Sigmoid colon (tissue), 7 donors: ENCODE measurements around the gene ATP6V1C2. TPM values are rescaled to one million over a fixed set of nuclear protein-coding genes. Genes with fewer than 3 reads are reported as not detected.

Source experiments
- DNase-seq: peaks from one replicate; pipeline ENCODE4 v3.0.0-alpha.2; 2019
- H3K27ac ChIP-seq, 4 donors: fragments of 200-600 bp; sonication (generic); one replicate each; pipeline ENCODE4 v1.5.1; 2016 to 2019; ENCODE audit warnings: mild to moderate bottlenecking in 1 of 4
- H3K27me3 ChIP-seq, 3 donors: fragments of 200-600 bp; sonication (generic); one replicate each; pipeline ENCODE4 v1.5.1; 2019; ENCODE audit warnings: mild to moderate bottlenecking in 1 of 3
- H3K36me3 ChIP-seq, 4 donors: fragments of 200-600 bp; sonication (generic); one replicate each; pipeline ENCODE4 v1.5.1; 2016 to 2019
- H3K4me1 ChIP-seq, 4 donors: fragments of 200-600 bp; sonication (generic); one replicate each; pipeline ENCODE4 v1.5.1; 2017 to 2019
- H3K4me3 ChIP-seq, 4 donors: fragments of 200-600 bp; sonication (generic); one replicate each; pipeline ENCODE4 v1.5.1; 2017 to 2019; ENCODE audit warnings: mild to moderate bottlenecking in 2 of 4, moderate library complexity in 1 of 4
- H3K9me3 ChIP-seq, 4 donors: fragments of 200-600 bp in 3 of 4; sonication (generic) in 3 of 4; one replicate each; pipeline versions ENCODE4 v1.5.1 to v1.6.1; 2013 to 2019
- EP300 ChIP-seq, 4 donors: sonication (generic); formaldehyde crosslinking; IDR thresholded peaks; one replicate each; pipeline ENCODE4 v1.6.1; 2017; ENCODE audit warnings: antibody characterized with exemption in 4 of 4
- POLR2A ChIP-seq, 2 donors: fragments of 450-650 bp; IDR thresholded peaks; one replicate each; pipeline ENCODE4 v1.6.1; 2016; ENCODE audit warnings: antibody characterized with exemption in 2 of 2, mild to moderate bottlenecking in 2 of 2, moderate library complexity in 2 of 2
- POLR2AphosphoS5 ChIP-seq, 4 donors: sonication (generic); formaldehyde crosslinking; IDR thresholded peaks; one replicate each; pipeline ENCODE4 v1.6.1; 2017; ENCODE audit warnings: antibody characterized with exemption in 4 of 4
- WGBS, 2 donors: extraction: QIAGEN DNeasy Blood & Tissue Kit; methylation state at CpG; one replicate each; pipeline ENCODE4 v1.1.7; 2013; 5-methylcytosine and 5-hydroxymethylcytosine counted together
- intact Hi-C: fragments of 100-400 bp; cut with DNase I; formaldehyde crosslinking; loops from one replicate; pipeline ENCODE4 v1.15.1; 2023
- polyA plus RNA-seq, 3 donors: library from polyadenylated mRNA; stranded (reverse); fragments of 200-250 nt; gene quantifications; one replicate each; pipeline ENCODE4 v1.2.3, GENCODE V29; 2013
- total RNA-seq, 4 donors: library from RNA; depleted of rRNA; stranded (reverse); fragments of >200 nt; gene quantifications; one replicate each; pipeline ENCODE4 v1.1.0, GENCODE V29; 2016
- TF ChIP-seq, protein P1 (sequence below), 4 experiments: fragments of 450-650 bp in 3 of 4; fragments of 200-600 bp in 1 of 4; IDR thresholded peaks; one replicate each; pipeline ENCODE4 v1.5.1; 2016 to 2019; ENCODE audit warnings: antibody characterized with exemption in 4 of 4, mild to moderate bottlenecking in 3 of 4, moderate library complexity in 2 of 4
- donor health status: healthy with polysubstance abuse.
- donor health status: Bipolar disorder and iron deficiency.
- donor health status: healthy.

Gene ATP6V1C2
- total and polyA plus RNA-seq, 7 donors, result under 0.01 to 0.93 (median 0.39) TPM; not detected in 3

DNA sequence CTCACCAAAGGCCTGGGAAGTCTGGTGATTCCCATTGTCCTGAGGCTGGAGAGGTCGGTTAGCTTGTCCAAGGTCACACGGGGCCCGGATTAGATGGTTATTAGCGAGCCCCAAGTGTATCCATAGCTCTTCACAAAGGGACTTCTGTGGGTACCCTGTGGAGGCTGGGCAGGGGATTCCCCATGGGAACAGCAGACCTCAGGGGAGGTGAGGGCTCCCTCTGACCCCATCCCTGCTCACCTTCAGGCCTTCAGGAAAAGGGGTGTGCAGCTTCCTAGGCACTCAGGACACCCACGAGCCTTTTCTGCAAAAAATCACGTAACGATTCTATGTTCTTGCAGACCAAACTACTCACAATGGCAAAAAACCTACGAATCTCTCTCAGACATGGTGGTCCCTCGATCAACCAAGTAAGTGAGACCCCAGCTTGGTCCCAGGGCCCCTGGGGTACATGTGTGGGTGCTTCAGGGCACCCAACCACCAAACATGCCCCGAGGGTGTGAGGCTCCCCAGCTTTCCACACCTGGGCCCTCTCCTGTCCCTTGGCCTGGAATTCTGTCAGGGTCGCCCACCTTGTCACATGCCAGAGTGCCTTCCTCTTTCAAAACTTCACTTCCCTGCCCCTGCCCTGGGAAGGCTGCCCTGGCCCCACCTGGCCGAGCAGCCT lies 50.9 kb downstream of the ATP6V1C2 start:
- no peak for TF ChIP-seq POLR2A (IDR thresholded peaks at IDR 0.05)
- TF ChIP-seq EP300 (IDR thresholded peaks at IDR 0.05), result no peak
- intact Hi-C loops, result no loop called here

DNA sequence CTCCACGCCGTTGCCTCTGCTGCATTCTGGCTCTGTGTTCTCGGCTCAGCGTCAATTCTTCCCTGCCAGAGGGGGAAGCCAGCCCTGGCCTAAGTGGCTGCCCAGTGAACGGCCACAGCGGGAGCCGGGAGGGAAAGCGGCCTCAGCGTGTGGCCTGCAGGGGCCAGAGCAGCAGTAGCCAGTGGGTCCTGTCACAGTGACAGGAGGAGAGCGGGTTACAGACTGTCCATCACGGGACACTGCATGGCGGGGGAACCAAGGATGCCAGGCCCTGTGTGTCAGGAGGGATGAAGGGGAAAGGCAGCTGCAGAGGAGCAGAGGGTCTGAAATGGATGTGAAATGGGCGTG lies 51.4 kb downstream of the ATP6V1C2 start:
- H3K4me3 ChIP-seq, result no peak overlapping the region
- no peaks in the 10 kb centered on the region for H3K4me1 ChIP-seq
- H3K9me3 ChIP-seq, result no peaks in the 10 kb centered on the region
- TF ChIP-seq, protein P1, sequence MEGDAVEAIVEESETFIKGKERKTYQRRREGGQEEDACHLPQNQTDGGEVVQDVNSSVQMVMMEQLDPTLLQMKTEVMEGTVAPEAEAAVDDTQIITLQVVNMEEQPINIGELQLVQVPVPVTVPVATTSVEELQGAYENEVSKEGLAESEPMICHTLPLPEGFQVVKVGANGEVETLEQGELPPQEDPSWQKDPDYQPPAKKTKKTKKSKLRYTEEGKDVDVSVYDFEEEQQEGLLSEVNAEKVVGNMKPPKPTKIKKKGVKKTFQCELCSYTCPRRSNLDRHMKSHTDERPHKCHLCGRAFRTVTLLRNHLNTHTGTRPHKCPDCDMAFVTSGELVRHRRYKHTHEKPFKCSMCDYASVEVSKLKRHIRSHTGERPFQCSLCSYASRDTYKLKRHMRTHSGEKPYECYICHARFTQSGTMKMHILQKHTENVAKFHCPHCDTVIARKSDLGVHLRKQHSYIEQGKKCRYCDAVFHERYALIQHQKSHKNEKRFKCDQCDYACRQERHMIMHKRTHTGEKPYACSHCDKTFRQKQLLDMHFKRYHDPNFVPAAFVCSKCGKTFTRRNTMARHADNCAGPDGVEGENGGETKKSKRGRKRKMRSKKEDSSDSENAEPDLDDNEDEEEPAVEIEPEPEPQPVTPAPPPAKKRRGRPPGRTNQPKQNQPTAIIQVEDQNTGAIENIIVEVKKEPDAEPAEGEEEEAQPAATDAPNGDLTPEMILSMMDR (IDR thresholded peaks at IDR 0.05), result no peak
- TF ChIP-seq POLR2AphosphoS5 (IDR thresholded peaks at IDR 0.05) (no peak), POLR2A (IDR thresholded peaks at IDR 0.05) (no peak), EP300 (IDR thresholded peaks at IDR 0.05) (no peak)
- H3K27ac ChIP-seq, result no peak overlapping the region
- intact Hi-C loops, result no loop called here
- 84 to 91% methylated on average over 13 of the region's 13 CpGs for WGBS, 2 donors
- H3K27me3 ChIP-seq, result no peaks in the 10 kb centered on the region
- H3K36me3 ChIP-seq, result peaks cover 0 to 5% (median 3%) of the 10 kb centered on the region in 4 donors
- peak; percentile 37 for DNase-seq

More for the DNA sequence above, 50.9 kb downstream of the ATP6V1C2 start:
- no peaks in the 10 kb centered on the region for H3K4me1 ChIP-seq
- no peaks in the 10 kb centered on the region for H3K27me3 ChIP-seq
- DNase-seq, result peak; percentile 38
- 92 to 93% methylated on average over 12 of the region's 12 CpGs for WGBS, 2 donors
- H3K4me3 ChIP-seq, result no peak overlapping the region
- no peak overlapping the region for H3K27ac ChIP-seq
- H3K9me3 ChIP-seq, result no peaks in the 10 kb centered on the region
- no peaks in the 10 kb centered on the region for H3K36me3 ChIP-seq

DNA sequence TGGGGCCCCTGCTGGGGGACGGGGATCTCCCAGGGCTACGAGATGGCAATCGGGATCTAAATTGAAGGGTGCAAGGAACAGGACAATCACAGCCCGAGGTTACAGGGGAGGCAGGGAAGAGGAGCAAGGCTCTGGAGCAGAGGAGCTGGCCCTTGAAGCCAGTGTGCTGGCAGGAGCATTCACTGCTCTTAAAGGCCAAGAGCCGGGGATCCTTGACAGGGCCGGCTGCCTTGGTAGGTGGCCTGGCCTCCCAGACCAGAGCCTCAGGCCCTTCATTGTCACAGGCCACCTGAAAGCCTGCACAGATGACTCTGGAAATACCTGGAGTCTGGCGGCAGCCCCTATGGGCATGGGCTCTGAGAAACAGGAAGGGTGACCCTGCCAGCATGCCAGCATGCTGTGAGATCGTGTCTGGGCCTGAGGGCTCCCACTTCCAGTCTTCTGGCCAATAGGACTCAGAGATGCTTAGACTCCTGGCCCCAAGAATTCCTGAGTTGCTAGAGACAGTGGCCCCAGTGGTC lies 52.5 kb downstream of the ATP6V1C2 start:
- Histone ChIP-seq H3K27ac (no peak overlapping the region), H3K36me3 (peaks cover 0 to 15% (median 12%) of the 10 kb centered on the region in 4 donors), H3K9me3 (no peaks in the 10 kb centered on the region), H3K27me3 (no peaks in the 10 kb centered on the region), H3K4me1 (no peaks in the 10 kb centered on the region), H3K4me3 (no peak overlapping the region)
- intact Hi-C loops, result no loop called here
- WGBS, 2 donors, result 84 to 89% methylated on average over 8 of the region's 8 CpGs
- DNase-seq, result peak; percentile 40
- TF ChIP-seq, protein P1 (IDR thresholded peaks at IDR 0.05), result no peak
- TF ChIP-seq POLR2AphosphoS5 (IDR thresholded peaks at IDR 0.05) (no peak), EP300 (IDR thresholded peaks at IDR 0.05) (no peak), POLR2A (IDR thresholded peaks at IDR 0.05) (no peak)

DNA sequence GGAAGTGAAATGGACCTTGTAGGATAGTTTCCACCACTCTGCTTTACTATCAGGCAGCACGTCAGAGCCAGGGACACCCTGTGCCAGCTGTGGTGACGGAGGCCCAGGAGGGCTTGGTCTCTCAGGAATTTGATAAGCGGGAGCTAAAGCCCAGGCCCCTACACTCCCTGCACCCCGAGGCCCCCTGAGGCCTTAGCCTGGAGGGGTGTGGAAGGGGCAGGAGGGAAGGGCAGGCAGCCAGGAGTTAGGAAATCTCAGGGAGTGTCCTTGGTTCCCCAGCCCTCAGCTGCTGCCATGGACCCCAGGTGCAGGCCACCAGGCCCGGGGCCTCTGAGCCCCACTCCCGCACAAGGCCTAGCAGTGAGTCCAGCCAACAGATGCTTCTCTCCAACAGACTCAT lies 53.0 kb downstream of the ATP6V1C2 start:
- Histone ChIP-seq H3K9me3 (no peaks in the 10 kb centered on the region), H3K4me3 (no peak overlapping the region), H3K27ac (no peak overlapping the region), H3K4me1 (no peaks in the 10 kb centered on the region), H3K36me3 (peaks cover 0 to 17% (median 12%) of the 10 kb centered on the region in 4 donors), H3K27me3 (no peaks in the 10 kb centered on the region)
- DNase-seq, result peak; percentile 53
- WGBS, 2 donors, result 61 to 76% methylated on average over 6 of the region's 6 CpGs
- intact Hi-C loops, result no loop called here
- no peak for TF ChIP-seq EP300 (IDR thresholded peaks at IDR 0.05)
- TF ChIP-seq POLR2AphosphoS5 (IDR thresholded peaks at IDR 0.05), result no peak
- no peak for TF ChIP-seq POLR2A (IDR thresholded peaks at IDR 0.05)
- TF ChIP-seq, protein P1 (IDR thresholded peaks at IDR 0.05), result no peak

DNA sequence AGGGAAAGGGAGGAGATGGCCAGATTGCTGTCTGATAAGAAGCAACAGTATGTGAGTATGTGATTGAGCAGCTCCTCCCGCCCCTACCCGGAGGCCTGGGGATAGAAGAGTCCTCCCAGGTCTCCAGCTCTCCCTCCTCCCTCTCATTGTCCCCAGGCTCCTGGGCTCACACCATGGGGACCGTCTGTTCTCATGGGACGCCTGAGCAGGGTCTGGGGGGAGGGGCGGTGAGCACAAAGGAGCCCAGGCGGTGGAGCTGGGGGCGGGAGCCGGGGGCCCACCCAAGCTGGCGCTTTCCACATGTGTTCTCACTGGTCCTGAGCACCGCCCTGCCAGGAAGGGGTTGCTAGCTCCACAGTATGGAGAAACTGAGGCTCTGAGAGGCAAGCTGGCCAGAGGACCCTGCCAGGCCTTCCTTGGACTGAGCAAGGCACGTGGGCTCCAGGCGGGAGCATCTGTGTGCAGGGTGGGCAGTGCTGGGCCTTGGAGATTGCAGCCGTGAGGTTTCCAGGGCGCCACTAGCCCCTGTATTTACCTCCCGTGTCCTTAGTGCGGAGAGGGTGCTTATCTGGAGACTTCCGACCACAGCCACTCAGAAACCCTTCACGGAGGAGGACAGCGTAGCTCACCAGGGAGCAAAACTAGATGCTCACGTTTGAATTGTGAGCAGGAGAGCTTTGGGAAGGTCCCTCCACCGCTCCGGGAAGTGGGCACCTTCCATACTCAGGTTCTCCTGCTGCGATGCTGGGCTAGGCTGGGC lies 53.8 kb downstream of the ATP6V1C2 start:
- DNase-seq, result peak; percentile 44
- TF ChIP-seq EP300 (IDR thresholded peaks at IDR 0.05), result no peak
- TF ChIP-seq, protein P1 (IDR thresholded peaks at IDR 0.05), result no peak
- no peak for TF ChIP-seq POLR2A (IDR thresholded peaks at IDR 0.05)
- no peak for TF ChIP-seq POLR2AphosphoS5 (IDR thresholded peaks at IDR 0.05)
- Histone ChIP-seq H3K4me3 (no peak overlapping the region), H3K27me3 (no peaks in the 10 kb centered on the region), H3K4me1 (no peaks in the 10 kb centered on the region), H3K9me3 (no peaks in the 10 kb centered on the region), H3K36me3 (peaks cover 0 to 23% (median 12%) of the 10 kb centered on the region in 4 donors), H3K27ac (no peak overlapping the region)
- intact Hi-C loops, result no loop called here
- 81 to 82% methylated on average over 23 of the region's 23 CpGs for WGBS, 2 donors
